Suppressor macrophage (primary cell): Measurements from ENCODE around the gene ANK2.
"Not testable (repeated sequence)": the region's sequence is repeated elsewhere in the genome, so short reads cannot be mapped to it uniquely, and the experiment has no call there.

ENCODE experiments used
- DNase-seq, 4 experiments: peaks; one replicate each; pipeline ENCODE4 v3.0.0-alpha.2; 2020 to 2022

The ANK2 gene

GRCh38 chr4:113052379-113052951 lies 3.0 kb downstream of the ANK2 start:
- no peak for DNase-seq

- no peak for DNase-seq
Observed at GRCh38 chr4:113053883-113054282, 4.4 kb downstream of the ANK2 start.

- no peak for DNase-seq
Observed at GRCh38 chr4:113056318-113056717, 6.9 kb downstream of the ANK2 start.

GRCh38 chr4:113057891-113058290 lies 8.4 kb downstream of the ANK2 start:
- DNase-seq, result no peak

GRCh38 chr4:113059449-113060182 lies 10.2 kb downstream of the ANK2 start:
- DNase-seq, result no peak

GRCh38 chr4:113060853-113061252 lies 11.4 kb downstream of the ANK2 start:
- DNase-seq, result no peak

- no peak for DNase-seq
Observed at GRCh38 chr4:113064244-113064643, 14.8 kb downstream of the ANK2 start.

- DNase-seq, result no peak
Observed at GRCh38 chr4:113065629-113066028, 16.2 kb downstream of the ANK2 start.

GRCh38 chr4:113068771-113069170 lies 19.3 kb downstream of the ANK2 start:
- not testable (repeated sequence) for DNase-seq

GRCh38 chr4:113069212-113069892 lies 19.9 kb downstream of the ANK2 start:
- DNase-seq, result no peak

GRCh38 chr4:113070755-113071154 lies 21.3 kb downstream of the ANK2 start:
- no peak for DNase-seq

- DNase-seq, result no peak
Observed at GRCh38 chr4:113071274-113071673, 21.8 kb downstream of the ANK2 start.

- DNase-seq, result no peak
Observed at GRCh38 chr4:113071805-113072204, 22.4 kb downstream of the ANK2 start.

- no peak for DNase-seq
Observed at GRCh38 chr4:113073451-113074005, 24.1 kb downstream of the ANK2 start.

GRCh38 chr4:113077575-113077974 lies 28.1 kb downstream of the ANK2 start:
- no peak for DNase-seq

- no peak for DNase-seq
Observed at GRCh38 chr4:113078066-113078465, 28.6 kb downstream of the ANK2 start.

- no peak for DNase-seq
Observed at GRCh38 chr4:113080050-113080449, 30.6 kb downstream of the ANK2 start.

GRCh38 chr4:113080624-113081023 lies 31.2 kb downstream of the ANK2 start:
- DNase-seq, result no peak

GRCh38 chr4:113083346-113083745 lies 33.9 kb downstream of the ANK2 start:
- no peak for DNase-seq

- no peak for DNase-seq
Observed at GRCh38 chr4:113086172-113086695, 36.8 kb downstream of the ANK2 start.

GRCh38 chr4:113088050-113088449 lies 38.6 kb downstream of the ANK2 start:
- no peak for DNase-seq

GRCh38 chr4:113090954-113091353 lies 41.5 kb downstream of the ANK2 start:
- DNase-seq, result no peak

- no peak for DNase-seq
Observed at GRCh38 chr4:113094331-113094730, 44.9 kb downstream of the ANK2 start.
